Subcutaneous adipose tissue (tissue), 4 donors: Measurements from ENCODE around the gene TNS1. TPM values are rescaled to one million over a fixed set of nuclear protein-coding genes. Genes with fewer than 3 reads are reported as not detected.

ENCODE experiments used
- CTCF ChIP-seq: fragments of 450-650 bp; IDR thresholded peaks from one replicate; pipeline ENCODE4 v1.5.1; 2016; ENCODE audit warnings: low read depth, mild to moderate bottlenecking, control low read depth, antibody characterized with exemption, moderate library complexity
- total RNA-seq, 4 donors: library from RNA; depleted of rRNA; stranded (reverse); fragments of >200 nt; gene quantifications; one replicate each; pipeline ENCODE4 v1.1.0, GENCODE V29; 2016

Gene TNS1
- total RNA-seq, 4 donors from 2014 or later: 310 to 1,168 (median 450) TPM

- no peak for TF ChIP-seq CTCF
These were observed 224.9 kb downstream of the TNS1 start for GRCh38 chr2:217777906-217778305.

GRCh38 chr2:217776631-217777030 lies 226.2 kb downstream of the TNS1 start:
- no peak for TF ChIP-seq CTCF

GRCh38 chr2:217775920-217776503 lies 226.8 kb downstream of the TNS1 start:
- TF ChIP-seq CTCF: no peak

GRCh38 chr2:217774232-217774631 lies 228.6 kb downstream of the TNS1 start:
- TF ChIP-seq CTCF: no peak

- no peak for TF ChIP-seq CTCF
These were observed 229.3 kb downstream of the TNS1 start for GRCh38 chr2:217773539-217773938.

- TF ChIP-seq CTCF: no peak
These were observed 236.4 kb downstream of the TNS1 start for GRCh38 chr2:217766356-217766755.

- TF ChIP-seq CTCF: no peak
These were observed 241.0 kb downstream of the TNS1 start for GRCh38 chr2:217761645-217762277.
